ENCODE data around the gene ASRGL1.
"Not testable (repeated sequence)": the region's sequence is repeated elsewhere in the genome, so short reads cannot be mapped to it uniquely, and the experiment has no call there.

The ASRGL1 gene

DNA sequence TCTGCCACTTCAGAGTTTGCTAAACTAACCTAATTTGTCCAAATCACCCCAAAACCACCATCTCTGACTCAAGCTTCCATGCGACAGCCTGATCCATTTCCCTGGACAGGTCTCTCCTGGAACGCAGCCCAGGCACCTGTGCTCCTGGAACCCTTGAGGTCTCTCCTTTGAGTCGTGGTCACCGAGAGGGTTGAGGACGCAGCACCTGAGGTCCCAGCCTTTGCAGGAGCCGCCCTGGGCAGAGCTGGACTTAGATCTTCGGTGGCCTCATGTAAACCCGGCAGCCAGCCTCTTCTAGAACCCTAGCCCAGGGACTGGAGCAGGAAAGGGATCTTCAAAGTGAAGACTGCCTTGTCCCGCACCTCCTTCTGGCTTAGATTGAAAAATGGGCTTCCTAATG lies 37.6 kb downstream of the ASRGL1 start:
- ATAC-seq, result no peak

DNA sequence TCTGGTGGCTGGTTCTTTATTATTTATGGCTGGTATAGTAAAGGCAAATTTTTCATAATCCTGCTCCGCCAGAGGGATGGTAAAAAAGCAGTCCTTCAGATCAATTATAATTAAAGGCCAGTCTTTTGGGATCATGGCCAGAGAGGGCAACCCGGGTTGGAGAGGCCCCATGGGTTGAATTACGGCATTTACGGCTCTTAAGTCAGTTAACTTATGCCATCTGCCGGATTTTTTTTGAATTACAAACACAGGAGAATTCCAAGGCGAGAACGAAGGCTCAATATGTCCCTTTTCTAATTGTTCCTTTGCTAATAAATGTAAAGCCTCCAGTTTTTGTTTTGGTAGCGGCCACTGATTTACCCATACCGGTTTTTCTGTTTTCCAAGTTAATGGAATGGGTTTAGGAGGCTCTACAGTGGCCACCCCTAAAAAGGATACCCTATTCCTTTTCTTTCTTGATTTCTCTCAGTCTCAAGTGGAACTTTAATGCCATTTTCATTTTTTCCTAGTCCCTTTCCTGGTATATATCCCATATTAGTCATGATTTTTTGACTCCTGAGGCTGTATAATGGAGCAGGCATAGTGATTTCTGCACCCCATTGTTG lies 41.3 kb downstream of the ASRGL1 start:
- ATAC-seq, result not testable (repeated sequence)

More for the DNA sequence above, 37.6 kb downstream of the ASRGL1 start:
- TF ChIP-seq, protein P1, sequence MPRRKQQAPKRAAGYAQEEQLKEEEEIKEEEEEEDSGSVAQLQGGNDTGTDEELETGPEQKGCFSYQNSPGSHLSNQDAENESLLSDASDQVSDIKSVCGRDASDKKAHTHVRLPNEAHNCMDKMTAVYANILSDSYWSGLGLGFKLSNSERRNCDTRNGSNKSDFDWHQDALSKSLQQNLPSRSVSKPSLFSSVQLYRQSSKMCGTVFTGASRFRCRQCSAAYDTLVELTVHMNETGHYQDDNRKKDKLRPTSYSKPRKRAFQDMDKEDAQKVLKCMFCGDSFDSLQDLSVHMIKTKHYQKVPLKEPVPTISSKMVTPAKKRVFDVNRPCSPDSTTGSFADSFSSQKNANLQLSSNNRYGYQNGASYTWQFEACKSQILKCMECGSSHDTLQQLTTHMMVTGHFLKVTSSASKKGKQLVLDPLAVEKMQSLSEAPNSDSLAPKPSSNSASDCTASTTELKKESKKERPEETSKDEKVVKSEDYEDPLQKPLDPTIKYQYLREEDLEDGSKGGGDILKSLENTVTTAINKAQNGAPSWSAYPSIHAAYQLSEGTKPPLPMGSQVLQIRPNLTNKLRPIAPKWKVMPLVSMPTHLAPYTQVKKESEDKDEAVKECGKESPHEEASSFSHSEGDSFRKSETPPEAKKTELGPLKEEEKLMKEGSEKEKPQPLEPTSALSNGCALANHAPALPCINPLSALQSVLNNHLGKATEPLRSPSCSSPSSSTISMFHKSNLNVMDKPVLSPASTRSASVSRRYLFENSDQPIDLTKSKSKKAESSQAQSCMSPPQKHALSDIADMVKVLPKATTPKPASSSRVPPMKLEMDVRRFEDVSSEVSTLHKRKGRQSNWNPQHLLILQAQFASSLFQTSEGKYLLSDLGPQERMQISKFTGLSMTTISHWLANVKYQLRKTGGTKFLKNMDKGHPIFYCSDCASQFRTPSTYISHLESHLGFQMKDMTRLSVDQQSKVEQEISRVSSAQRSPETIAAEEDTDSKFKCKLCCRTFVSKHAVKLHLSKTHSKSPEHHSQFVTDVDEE (CRISPR knock-in tag; IDR thresholded peaks at IDR 0.05), result no peak
- TF ChIP-seq, protein P2, sequence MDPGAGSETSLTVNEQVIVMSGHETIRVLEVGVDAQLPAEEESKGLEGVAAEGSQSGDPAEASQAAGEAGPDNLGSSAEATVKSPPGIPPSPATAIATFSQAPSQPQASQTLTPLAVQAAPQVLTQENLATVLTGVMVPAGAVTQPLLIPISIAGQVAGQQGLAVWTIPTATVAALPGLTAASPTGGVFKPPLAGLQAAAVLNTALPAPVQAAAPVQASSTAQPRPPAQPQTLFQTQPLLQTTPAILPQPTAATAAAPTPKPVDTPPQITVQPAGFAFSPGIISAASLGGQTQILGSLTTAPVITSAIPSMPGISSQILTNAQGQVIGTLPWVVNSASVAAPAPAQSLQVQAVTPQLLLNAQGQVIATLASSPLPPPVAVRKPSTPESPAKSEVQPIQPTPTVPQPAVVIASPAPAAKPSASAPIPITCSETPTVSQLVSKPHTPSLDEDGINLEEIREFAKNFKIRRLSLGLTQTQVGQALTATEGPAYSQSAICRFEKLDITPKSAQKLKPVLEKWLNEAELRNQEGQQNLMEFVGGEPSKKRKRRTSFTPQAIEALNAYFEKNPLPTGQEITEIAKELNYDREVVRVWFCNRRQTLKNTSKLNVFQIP (CRISPR knock-in tag; IDR thresholded peaks at IDR 0.05; ENCODE audit: borderline replicate concordance, low read depth), result no peak

DNA sequence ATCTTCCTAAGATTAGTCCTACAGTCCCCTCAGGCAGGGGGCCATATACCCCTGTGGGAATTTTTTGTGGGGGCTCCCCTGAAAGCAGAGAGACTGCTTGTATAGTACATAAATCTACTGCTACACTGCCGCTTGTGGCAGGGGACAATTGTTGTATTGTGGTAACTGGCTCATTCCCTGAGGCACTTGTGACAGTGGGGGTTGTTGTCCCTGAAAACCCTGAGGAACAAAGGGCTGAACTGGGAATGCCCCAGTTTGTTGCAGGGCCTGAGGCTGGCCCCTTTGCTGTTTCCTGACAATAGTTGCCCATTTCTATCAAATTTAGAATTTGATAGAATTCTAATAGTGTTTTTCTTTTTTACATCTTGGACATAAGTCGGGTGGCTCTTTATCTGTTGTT lies 42.3 kb downstream of the ASRGL1 start:
- not testable (repeated sequence) for ATAC-seq

DNA sequence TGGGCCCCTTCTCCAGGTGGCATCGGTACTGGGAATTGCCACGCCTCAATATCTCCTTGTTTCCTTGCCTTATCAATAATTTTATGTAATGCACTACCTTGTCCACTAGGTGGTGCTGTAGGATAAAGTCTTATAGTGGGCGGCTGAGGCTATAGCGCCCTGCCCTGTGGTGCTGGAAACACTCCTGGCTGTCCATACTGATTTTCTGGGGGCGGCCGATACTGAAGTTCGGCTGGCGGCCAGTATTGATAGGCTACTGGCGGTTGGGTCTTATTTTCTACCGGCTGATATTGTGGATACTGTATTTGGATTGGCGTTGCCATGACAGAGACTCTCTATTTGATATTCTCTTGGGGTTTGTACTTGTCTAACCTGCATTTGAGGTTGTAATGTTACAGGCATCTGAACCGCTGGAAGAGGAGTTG lies 43.6 kb downstream of the ASRGL1 start:
- peak; percentile 94 for ATAC-seq

DNA sequence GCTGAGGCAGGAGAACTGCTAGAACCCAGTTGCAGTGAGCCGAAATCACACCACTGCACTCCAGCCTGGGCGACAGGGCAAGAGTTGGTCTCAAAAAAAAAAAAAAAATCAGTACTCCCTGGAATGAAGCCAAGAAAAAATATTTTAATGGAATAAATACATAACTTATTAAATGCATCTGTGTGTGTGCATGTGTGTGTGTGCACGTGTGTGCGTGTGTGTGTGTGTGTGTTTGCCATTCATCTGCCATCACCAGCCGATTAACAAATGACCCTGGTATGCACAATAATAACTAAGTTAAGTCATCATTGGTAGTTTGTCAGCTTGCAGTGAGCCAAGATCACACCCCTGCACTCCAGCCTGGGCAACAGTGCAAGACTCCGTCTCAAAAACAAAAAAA lies 46.6 kb downstream of the ASRGL1 start:
- TF ChIP-seq, protein P1 (CRISPR knock-in tag; IDR thresholded peaks at IDR 0.05), result no peak
- no peak for TF ChIP-seq BACH2 (CRISPR knock-in tag; IDR thresholded peaks at IDR 0.05; ENCODE audit: borderline replicate concordance)
- TF ChIP-seq CSDC2 (CRISPR knock-in tag; IDR thresholded peaks at IDR 0.05), result no peak
- TF ChIP-seq ZNF70 (CRISPR knock-in tag; IDR thresholded peaks at IDR 0.05), result no peak
- TF ChIP-seq ZNF565 (CRISPR knock-in tag; conservative IDR thresholded peaks at IDR 0.05; ENCODE audit: low read depth), result no peak
- TF ChIP-seq ISL1 (CRISPR knock-in tag; IDR thresholded peaks at IDR 0.05), result no peak
- TF ChIP-seq, protein P3, sequence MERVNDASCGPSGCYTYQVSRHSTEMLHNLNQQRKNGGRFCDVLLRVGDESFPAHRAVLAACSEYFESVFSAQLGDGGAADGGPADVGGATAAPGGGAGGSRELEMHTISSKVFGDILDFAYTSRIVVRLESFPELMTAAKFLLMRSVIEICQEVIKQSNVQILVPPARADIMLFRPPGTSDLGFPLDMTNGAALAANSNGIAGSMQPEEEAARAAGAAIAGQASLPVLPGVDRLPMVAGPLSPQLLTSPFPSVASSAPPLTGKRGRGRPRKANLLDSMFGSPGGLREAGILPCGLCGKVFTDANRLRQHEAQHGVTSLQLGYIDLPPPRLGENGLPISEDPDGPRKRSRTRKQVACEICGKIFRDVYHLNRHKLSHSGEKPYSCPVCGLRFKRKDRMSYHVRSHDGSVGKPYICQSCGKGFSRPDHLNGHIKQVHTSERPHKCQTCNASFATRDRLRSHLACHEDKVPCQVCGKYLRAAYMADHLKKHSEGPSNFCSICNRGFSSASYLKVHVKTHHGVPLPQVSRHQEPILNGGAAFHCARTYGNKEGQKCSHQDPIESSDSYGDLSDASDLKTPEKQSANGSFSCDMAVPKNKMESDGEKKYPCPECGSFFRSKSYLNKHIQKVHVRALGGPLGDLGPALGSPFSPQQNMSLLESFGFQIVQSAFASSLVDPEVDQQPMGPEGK (CRISPR knock-in tag; IDR thresholded peaks at IDR 0.05; ENCODE audit: borderline replicate concordance), result no peak
- TF ChIP-seq, protein P2 (CRISPR knock-in tag; IDR thresholded peaks at IDR 0.05; ENCODE audit: borderline replicate concordance, low read depth), result no peak
- TF ChIP-seq ARNTL (CRISPR knock-in tag; IDR thresholded peaks at IDR 0.05; ENCODE audit: borderline replicate concordance, low read depth), result no peak
- no peak for TF ChIP-seq TCF4 (CRISPR knock-in tag; IDR thresholded peaks at IDR 0.05; ENCODE audit: borderline replicate concordance)
- no peak for TF ChIP-seq GLIS3 (CRISPR knock-in tag; IDR thresholded peaks at IDR 0.05)
- TF ChIP-seq ZFP3 (CRISPR knock-in tag; IDR thresholded peaks at IDR 0.05), result no peak
- TF ChIP-seq RARB (CRISPR knock-in tag; IDR thresholded peaks at IDR 0.05), result no peak
- no peak for ATAC-seq

DNA sequence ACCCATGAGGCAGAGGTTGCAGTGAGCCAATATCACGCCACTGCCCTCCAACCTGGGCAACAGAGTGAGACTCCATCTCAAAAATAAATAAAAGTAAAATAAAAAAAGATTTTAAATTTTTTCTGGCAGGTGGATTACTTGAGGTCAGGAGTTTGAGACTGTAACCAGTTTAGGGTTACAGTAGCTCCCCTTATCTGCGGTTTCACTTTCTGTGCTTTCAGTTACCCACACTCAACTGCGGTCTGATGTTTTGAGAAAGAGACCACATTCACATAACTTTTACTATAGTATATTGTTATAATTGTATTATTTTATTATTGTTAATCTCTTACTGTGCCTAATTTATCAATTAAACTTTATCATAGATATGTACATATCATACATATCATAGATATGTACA lies 48.8 kb downstream of the ASRGL1 start:
- not testable (repeated sequence) for ATAC-seq

Measured in SK-N-SH treated with all-trans-retinoic acid at 6 μM for 48 hours (cell line).